ENCODE measurements around the gene RAB40C. TPM values are rescaled to one million over a fixed set of nuclear protein-coding genes. Genes with fewer than 3 reads are reported as not detected.

The RAB40C gene
- total RNA-seq, 2 donors from 2014 or later, result 11.1 to 13.5 TPM

DNA sequence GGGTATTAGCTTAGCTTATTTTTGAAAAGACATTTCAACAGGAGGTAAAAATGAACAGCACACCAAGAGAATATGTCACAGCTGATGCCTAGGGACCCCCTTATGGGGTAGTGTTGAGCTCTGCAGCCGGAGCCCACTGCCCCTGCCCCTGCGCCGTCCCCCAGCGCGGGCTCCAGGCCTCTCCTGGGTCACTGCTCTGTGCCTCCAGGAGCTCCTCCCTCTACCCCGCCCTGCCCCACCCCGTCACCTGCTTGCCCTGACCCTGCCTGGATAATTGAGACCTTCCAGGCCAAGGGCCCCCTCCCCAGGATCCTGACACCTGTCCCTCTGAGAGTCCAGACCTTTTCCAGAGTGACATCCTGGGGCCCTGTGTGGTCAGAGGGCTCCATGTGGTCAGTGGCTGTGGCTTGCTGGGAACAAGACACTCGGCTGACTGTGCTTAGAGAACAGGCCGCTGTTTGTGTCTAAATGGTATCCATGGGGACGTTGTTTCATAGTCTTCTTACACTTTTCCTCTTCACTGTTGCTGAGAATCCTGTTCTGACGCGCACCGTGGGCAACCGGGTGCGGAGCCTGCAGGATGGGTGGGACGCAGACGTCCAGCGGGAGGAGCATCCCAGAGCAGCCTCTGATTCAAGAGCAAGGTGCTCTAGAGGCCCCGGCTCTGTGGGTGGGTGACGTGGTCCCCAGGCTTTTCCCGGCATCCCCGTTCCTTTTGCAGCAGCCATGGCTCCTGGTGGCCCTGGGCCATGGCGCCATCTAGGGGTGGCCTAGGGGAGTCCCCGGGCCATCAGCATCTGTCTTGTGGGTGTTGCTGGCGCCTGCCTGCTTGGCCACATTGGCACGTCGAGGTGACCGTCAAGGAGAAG, 20.9 kb downstream of the RAB40C start:
- Histone ChIP-seq H3K27me3 (no peaks in the 10 kb centered on the region), H3K27ac (no peak overlapping the region), H3K9me3 (no peaks in the 10 kb centered on the region), H3K4me1 (peaks cover 0 to 15% of the 10 kb centered on the region in 2 donors), H3K36me3 (no peaks in the 10 kb centered on the region), H3K4me3 (no peak overlapping the region)
- no peak for DNase-seq (ENCODE audit: low spot score)
- TF ChIP-seq, protein P1, sequence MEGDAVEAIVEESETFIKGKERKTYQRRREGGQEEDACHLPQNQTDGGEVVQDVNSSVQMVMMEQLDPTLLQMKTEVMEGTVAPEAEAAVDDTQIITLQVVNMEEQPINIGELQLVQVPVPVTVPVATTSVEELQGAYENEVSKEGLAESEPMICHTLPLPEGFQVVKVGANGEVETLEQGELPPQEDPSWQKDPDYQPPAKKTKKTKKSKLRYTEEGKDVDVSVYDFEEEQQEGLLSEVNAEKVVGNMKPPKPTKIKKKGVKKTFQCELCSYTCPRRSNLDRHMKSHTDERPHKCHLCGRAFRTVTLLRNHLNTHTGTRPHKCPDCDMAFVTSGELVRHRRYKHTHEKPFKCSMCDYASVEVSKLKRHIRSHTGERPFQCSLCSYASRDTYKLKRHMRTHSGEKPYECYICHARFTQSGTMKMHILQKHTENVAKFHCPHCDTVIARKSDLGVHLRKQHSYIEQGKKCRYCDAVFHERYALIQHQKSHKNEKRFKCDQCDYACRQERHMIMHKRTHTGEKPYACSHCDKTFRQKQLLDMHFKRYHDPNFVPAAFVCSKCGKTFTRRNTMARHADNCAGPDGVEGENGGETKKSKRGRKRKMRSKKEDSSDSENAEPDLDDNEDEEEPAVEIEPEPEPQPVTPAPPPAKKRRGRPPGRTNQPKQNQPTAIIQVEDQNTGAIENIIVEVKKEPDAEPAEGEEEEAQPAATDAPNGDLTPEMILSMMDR (IDR thresholded peaks at IDR 0.05), result peak; percentile 63 to 72

DNA sequence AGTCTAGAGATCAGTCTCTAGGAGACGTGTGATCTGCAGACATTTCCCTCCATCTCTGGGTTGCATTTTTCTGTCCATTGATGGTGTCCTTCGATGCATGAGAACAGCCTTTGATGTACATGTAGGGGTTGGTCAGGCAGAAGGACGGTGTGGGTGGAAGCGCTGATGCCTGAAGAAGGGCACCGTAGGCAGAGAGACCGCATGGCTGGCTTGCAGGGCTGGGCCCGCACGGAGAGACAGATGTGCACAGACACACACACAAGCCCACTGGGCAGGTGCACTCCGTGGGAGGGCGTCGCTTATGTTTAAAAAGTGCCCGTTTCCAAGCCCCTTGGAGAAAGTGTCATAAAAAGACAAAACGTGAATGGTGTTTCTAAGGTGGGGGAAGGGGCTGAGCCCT, 25.3 kb downstream of the RAB40C start:
- no peak for DNase-seq (ENCODE audit: low spot score)
- Histone ChIP-seq H3K27me3 (no peaks in the 10 kb centered on the region), H3K4me1 (peaks cover 0 to 11% of the 10 kb centered on the region in 2 donors), H3K36me3 (no peaks in the 10 kb centered on the region), H3K27ac (no peak overlapping the region), H3K9me3 (no peaks in the 10 kb centered on the region), H3K4me3 (no peak overlapping the region)
- TF ChIP-seq, protein P1 (IDR thresholded peaks at IDR 0.05), result no peak

DNA sequence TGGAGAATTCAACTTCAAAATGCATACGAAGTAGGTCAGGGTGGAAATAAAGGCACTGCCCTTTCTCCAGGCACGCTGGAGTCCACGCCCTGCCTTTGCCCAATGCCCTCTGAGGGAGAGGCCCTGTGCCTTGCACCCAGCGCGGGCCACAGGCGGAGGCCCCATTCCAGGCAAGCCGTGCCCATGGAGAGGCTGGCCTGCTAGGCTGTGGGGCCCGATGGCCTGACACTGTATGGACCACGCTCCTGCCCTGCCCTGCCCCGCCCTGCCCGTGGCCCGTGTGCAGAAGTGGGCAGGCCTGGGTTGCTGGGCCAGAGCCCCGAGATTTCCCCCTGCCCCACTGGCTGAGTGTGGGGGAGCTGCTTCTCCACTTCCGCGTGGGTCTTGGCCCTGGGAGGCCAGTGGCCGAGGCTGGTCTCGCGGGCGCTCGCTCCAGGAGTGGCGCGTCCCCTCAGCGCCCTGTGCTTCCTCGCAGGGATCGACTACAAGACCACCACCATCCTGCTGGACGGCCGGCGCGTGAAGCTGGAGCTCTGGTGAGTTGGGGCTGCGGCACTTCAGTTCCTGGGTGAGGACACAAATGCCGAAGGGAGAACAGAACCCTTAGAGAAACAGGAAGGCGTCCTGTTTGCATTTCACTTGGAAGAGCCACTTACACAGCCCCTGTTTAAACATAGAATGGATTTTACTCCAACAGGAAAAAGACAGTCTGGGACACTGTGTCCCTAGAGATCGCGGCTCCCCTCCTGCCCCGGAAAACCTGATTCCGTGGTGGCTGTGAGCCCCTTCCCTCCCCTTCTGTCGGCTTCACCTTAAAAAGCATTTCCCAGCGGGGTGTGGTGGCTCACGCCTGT, 27.1 kb downstream of the RAB40C start:
- Histone ChIP-seq H3K36me3 (no peaks in the 10 kb centered on the region), H3K4me3 (no peak overlapping the region), H3K9me3 (no peaks in the 10 kb centered on the region), H3K27me3 (no peaks in the 10 kb centered on the region), H3K4me1 (no peaks in the 10 kb centered on the region), H3K27ac (no peak overlapping the region)
- DNase-seq (ENCODE audit: low spot score), result no peak
- TF ChIP-seq, protein P1 (IDR thresholded peaks at IDR 0.05), result no peak

DNA sequence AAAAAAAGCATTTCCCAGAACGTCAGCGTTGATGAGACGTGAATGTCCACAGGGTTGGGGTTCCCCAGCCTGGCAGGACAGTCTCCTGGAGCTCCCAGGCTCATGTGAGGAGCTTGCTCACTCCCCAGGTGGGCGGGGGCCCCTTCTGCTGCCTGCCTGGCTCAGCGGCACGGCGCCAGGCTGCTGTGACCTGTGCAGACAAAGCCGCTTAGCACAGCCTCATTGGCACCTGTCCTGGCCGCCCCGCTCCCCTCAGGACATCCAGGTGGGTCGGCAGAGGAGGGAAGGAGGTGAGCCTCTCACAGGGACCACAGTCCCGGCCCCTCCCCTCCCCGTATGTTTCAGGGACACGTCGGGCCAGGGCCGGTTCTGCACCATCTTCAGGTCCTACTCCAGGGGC, 28.0 kb downstream of the RAB40C start:
- Histone ChIP-seq H3K4me3 (no peak overlapping the region), H3K9me3 (no peaks in the 10 kb centered on the region), H3K27ac (no peak overlapping the region), H3K27me3 (no peaks in the 10 kb centered on the region), H3K4me1 (no peaks in the 10 kb centered on the region), H3K36me3 (no peaks in the 10 kb centered on the region)
- TF ChIP-seq, protein P1 (IDR thresholded peaks at IDR 0.05), result no peak
- DNase-seq (ENCODE audit: low spot score), result no peak

DNA sequence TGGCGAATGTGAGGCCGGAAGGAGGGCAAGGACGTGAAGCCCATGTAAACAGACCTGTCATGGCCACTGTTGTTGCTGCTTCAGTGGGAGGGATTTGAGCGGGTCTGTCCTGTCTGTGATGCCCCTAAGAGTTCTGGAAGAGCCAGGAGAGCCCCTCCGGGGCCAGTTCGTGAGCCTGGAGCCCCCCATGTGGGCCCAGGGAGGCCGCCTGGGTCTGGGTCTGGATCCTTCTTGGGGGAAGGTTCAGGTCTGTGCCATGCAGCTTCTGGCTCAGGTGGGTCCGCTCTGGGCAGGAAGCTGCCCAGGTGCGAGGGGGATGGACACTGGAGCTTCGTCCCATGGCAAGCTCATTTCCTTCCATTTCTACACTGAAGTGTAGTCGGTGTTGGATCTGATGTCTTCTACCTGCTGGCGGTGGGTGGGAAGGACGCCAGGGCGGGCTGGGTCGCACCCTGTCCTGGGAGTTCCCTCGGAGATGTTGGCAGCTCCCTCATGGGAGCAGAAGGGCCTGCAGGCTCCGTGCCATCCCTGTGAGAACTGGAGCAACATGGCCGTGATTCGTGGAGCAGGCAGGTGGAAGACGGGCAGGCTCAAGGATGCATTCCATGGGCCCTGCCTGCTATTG, 29.7 kb downstream of the RAB40C start:
- Histone ChIP-seq H3K27me3 (no peaks in the 10 kb centered on the region), H3K36me3 (no peaks in the 10 kb centered on the region), H3K27ac (no peak overlapping the region), H3K4me1 (no peaks in the 10 kb centered on the region), H3K4me3 (no peak overlapping the region), H3K9me3 (no peaks in the 10 kb centered on the region)
- DNase-seq (ENCODE audit: low spot score), result no peak
- TF ChIP-seq, protein P1 (IDR thresholded peaks at IDR 0.05), result no peak
